Embryonic facial prominence (tissue), 1 donor: Measurements from ENCODE around the gene RANGRF.
"Not testable (repeated sequence)": the region's sequence is repeated elsewhere in the genome, so short reads cannot be mapped to it uniquely, and the experiment has no call there.

Experiments used
- DNase-seq: peaks from one replicate; pipeline ENCODE4 v3.0.0-alpha.2; 2016; ENCODE audit errors: extremely low spot score

RANGRF gene

DNA sequence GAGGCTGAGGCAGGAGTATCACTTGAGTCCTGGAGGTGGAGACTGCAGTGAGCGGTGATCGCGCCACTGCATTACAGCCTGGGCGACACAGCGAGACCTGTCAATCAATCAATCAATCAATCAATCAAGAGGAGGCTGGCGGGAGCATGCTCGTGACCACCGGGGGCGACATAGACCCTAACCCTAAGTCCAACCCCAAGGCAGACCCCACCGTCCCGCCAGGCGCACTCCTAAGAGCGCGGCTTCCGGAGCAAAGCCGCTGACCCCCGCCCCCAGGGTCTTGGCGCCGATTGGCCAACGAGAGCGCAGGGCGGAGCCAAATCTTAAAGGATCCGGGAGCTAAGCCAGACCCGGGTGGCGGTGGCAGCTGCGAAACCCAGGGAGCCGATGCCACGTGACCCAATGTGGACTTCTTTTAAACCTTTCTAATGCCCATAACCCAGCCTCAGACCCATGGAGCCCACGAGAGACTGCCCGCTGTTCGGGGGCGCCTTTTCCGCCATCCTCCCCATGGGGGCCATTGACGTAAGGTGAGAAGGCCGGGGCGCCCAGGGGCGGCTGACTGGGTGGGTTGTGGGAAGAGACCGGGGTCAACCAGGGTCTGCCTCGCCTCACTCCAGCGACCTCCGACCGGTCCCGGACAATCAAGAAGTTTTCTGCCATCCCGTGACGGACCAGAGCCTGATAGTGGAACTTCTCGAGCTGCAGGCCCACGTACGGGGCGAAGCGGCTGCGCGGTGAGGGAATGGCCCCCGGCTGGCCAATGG, at the start of gene RANGRF:
TSS of gene RANGRF (plus strand) at position 335 of the 767 bp plus-strand sequence. CDS start at position 454, 119 bp downstream.
- DNase-seq, result peak; percentile 67

GRCh38 chr17:8243827-8244226, 44.6 kb upstream of the RANGRF start:
- no peak for DNase-seq

- DNase-seq, result no peak
These were observed 43.7 kb upstream of the RANGRF start for GRCh38 chr17:8244768-8245167.

DNA sequence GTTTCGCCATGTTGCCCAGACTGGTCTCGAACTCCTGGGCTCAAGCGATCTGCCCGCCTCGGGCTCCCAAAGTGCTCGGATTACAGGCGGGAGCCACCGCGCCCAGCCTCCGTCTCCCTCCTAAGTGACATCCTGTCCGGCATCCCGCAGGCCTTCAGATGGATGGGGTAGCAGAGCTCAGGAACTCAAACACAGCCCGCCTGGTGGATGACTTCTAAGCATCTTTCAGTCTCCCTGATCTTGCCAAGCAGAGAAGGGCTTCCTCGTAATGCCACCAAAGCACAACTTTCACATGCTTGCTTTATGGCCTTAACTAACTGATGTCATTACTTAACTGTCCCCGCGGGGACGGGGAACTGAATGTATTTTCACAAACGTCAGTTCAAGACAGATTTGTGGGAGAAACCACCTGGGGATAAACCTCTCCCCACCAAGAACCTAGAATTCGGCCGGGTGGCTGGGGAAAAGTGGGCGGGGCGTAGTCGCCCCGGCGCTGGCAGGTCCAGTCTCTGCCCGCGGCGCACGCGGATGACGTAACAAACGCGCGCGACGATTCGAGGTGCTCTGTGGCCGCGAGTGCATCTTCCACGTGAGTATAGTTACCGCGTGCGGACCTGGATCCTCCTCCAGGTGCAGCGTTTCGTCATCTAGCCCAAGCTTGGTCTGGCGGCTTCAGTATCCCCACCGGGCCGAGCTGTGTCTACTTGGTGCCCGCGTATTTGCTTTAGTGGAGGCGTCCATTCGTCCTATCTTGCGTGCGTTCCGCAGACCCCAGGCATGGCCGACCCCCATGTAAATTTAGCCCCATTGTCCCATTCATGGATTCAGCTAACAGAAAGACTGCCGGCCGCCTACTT, 39.5 kb upstream of the RANGRF start, which contains the start of gene PFAS:
TSS of gene PFAS (plus strand) at position 539 of the 857 bp plus-strand sequence. CDS start 4,649 bp downstream, outside the sequence.
- peak; percentile 86 for DNase-seq

GRCh38 chr17:8249621-8250500, 38.6 kb upstream of the RANGRF start:
- no peak for DNase-seq

DNA sequence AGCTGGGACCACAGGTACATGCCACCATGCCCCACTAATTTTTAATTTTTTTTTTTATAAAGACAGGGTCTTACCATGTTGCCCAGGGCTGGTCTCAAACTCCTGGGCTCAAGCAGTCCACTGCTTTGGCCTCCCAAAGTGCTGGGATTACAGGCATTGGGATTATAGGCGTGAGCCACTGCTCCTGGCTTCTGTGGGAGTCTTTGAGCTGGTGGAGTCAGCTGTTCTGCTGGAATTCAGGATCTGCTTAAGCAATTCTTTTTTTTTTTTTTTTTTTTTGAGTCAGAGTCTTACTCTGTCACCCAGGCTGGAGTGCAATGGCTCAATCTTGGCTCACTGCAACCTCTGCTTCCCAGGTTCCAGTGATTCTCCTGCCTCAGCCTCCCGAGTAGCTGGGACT, 37.1 kb upstream of the RANGRF start:
- not testable (repeated sequence) for DNase-seq

DNA sequence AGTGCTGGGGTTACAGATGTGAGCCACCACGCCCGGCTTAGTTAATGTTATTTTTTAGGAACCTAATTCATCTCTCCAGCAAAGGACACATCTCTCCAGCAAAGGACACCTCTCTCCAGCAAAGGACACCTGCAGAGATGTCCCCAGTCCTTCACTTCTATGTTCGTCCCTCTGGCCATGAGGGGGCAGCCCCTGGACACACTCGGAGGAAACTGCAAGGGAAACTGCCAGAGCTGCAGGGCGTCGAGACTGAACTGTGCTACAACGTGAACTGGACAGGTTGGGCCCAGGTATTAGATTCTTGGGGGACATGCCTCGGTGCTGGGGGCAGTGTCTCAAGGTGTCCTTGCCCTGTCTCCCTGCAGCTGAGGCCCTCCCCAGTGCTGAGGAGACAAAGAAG, 34.7 kb upstream of the RANGRF start:
- DNase-seq, result no peak

DNA sequence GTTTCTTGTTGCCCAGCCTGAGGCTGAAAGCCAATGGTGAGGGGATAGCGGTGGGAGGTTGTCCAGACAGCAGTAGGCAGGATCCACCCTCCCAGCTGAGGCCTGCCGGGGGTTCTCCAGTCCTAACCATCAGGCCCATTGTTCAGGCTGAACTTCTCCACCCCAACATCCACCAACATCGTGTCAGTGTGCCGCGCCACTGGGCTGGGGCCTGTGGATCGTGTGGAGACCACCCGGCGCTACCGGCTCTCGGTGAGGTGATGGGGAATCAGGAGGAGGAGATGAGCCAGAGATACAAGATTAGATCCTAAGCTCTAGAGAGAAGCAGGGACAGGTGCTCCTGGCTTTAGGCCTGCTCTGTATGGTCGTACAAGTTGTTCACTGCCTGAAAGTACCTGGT, 33.6 kb upstream of the RANGRF start:
- no peak for DNase-seq

DNA sequence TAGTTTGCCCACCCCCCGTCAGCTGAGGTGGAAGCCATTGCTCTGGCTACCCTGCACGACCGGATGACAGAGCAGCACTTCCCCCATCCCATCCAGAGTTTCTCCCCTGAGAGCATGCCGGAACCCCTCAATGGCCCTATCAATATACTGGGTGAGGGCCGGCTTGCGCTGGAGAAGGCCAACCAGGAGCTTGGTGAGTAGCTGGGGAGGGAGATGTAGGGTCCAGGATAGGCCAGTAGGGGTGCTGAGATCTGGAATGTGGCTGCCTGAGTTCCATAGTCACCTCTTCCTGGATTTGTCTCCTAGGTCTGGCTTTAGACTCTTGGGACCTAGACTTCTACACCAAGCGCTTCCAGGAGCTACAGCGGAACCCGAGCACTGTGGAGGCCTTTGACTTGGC, 33.0 kb upstream of the RANGRF start:
- DNase-seq, result no peak

DNA sequence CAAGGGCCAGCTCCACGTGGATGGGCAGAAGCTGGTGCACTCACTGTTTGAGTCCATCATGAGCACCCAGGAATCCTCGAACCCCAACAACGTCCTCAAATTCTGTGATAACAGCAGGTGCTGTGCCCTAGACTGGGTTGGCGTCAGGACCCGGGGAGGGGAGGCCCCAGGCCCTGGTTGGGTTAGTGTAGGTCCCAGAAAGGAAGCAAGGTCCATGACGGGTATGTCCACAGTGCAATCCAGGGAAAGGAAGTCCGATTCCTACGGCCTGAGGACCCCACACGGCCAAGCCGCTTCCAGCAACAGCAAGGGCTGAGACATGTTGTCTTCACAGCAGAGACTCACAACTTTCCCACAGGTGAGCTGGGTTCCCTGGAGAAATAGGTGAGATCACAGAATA, 32.2 kb upstream of the RANGRF start:
- DNase-seq, result no peak

- no peak for DNase-seq
These were observed 31.8 kb upstream of the RANGRF start for GRCh38 chr17:8256691-8257090.

- DNase-seq, result no peak
These were observed 30.7 kb upstream of the RANGRF start for GRCh38 chr17:8257801-8258200.

- DNase-seq, result no peak
These were observed 24.1 kb upstream of the RANGRF start for GRCh38 chr17:8264320-8264719.

- DNase-seq, result no peak
These were observed 23.5 kb upstream of the RANGRF start for GRCh38 chr17:8264836-8265542.

- no peak for DNase-seq
These were observed 21.6 kb upstream of the RANGRF start for GRCh38 chr17:8266648-8267479.

DNA sequence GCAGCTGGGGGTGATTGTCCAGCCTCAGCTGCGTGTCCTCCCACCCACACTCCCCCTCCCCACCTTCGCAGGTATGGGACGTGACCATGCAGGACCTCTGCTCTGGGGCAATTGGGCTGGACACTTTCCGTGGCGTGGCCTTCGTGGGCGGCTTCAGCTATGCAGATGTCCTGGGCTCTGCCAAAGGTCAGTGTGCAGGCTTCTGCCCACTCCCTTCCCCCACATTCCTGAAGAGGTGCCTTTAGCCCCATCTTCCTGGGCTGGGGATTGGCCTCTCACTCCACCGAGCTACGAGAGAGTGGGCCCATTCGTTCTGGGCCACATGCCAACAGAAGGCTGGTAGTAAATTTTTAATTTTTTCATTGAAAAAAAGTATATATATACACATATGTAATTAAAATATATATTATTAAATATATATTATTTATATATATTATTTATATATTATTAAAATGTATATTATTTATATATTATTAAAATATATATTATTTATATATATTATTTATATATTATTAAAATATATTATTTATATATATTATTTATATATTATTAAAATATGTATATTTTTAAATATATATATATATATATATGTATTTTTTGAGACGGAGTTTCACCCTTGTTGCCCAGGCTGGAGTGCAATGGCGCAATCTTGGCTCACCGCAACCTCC, 20.9 kb upstream of the RANGRF start:
- no peak for DNase-seq

DNA sequence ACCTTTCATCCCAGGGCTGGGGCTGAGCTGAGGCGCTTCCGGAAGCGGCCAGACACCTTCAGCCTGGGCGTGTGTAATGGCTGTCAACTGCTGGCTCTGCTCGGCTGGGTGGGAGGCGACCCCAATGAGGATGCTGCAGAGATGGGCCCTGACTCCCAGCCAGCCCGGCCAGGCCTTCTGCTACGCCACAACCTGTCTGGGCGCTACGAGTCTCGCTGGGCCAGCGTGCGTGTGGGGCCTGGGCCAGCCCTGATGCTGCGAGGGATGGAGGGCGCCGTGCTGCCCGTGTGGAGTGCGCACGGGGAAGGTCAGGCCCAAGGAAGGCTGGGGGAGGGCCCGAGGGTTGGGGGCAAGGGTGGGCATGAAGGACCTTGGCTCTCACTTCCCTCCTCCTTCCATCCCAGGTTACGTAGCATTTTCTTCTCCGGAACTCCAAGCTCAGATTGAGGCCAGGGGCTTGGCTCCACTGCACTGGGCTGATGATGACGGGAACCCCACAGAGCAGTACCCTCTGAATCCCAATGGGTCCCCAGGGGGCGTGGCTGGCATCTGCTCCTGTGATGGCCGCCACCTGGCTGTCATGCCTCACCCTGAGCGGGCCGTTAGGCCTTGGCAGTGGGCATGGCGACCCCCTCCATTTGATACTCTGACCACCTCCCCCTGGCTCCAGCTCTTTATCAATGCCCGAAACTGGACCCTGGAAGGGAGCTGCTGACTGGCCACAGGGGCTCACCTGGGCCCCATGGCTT, 19.7 kb upstream of the RANGRF start:
- no peak for DNase-seq

GRCh38 chr17:8272421-8272820, 16.0 kb upstream of the RANGRF start:
- no peak for DNase-seq

- no peak for DNase-seq
These were observed 14.5 kb upstream of the RANGRF start for GRCh38 chr17:8273884-8274444.
